AG04450 (cell line): ENCODE data around the gene ARL6IP1. TPM values are rescaled to one million over a fixed set of nuclear protein-coding genes. Genes with fewer than 3 reads are reported as not detected.
A peak's percentile ranks its signal among the peaks of the same experiment; 100 is the strongest.

Experiments used
- CTCF ChIA-PET: fragments of 300-600, 350-600 bp; formaldehyde crosslinking; extraction: SDS; loops from one replicate; lab custom pipeline; 2022; ENCODE audit warnings: antibody characterized with exemption, inconsistent platforms; lab: Charles Lee
- POLR2A ChIA-PET: fragments of 350-600 bp; formaldehyde crosslinking; extraction: SDS; loops from one replicate; lab custom pipeline; 2021; ENCODE audit warnings: antibody characterized with exemption, inconsistent platforms; lab: Yijun Ruan, JAX
- DNase-seq: peaks from one replicate; pipeline ENCODE4 v3.0.0-alpha.2; 2011; ENCODE audit warnings: low read depth, low spot score
- H3K27ac ChIP-seq: one replicate; pipeline ENCODE4 v1.5.1; 2012; ENCODE audit warnings: low read depth, low read length, control low read depth
- H3K27me3 ChIP-seq: one replicate; pipeline ENCODE4 v1.6.0; 2012; ENCODE audit warnings: low read length; ENCODE audit not compliant: control insufficient read depth, insufficient read depth
- H3K4me3 ChIP-seq: 2 replicates; pipeline ENCODE4 v1.5.1; 2011; ENCODE audit warnings: mild to moderate bottlenecking, low read depth, low read length, control low read depth
- H3K9me3 ChIP-seq: 2 replicates; pipeline ENCODE4 v1.5.1; 2012; ENCODE audit warnings: low read length; ENCODE audit not compliant: control insufficient read depth, insufficient read depth
- CTCF ChIP-seq: IDR thresholded peaks from 2 replicates; pipeline ENCODE4 v1.5.1; 2011; ENCODE audit warnings: low read depth, low read length, control low read depth, inconsistent platforms
- polyA minus RNA-seq: library from RNA; depleted of rRNA, polyadenylated mRNA; stranded (reverse); fragments of >200 nt; gene quantifications from 2 replicates; pipeline ENCODE4 v1.2.3, GENCODE V29; 2011; rRNA and poly(A)+ RNA removed
- polyA plus RNA-seq: library from polyadenylated mRNA; depleted of rRNA; stranded (reverse); fragments of >200 nt; gene quantifications from 2 replicates; pipeline ENCODE4 v1.2.3, GENCODE V29; 2011; rRNA removed

The ARL6IP1 gene
- polyA plus RNA-seq (129 and 155 TPM in 2 replicates), polyA minus RNA-seq (228 and 232 TPM in 2 replicates)

GRCh38 chr16:18801145-18801972 is at the start of gene ARL6IP1:
TSS of gene ARL6IP1 (minus strand) at chr16:18801549. CDS start at chr16:18801466, 83 bp downstream.
- peaks cover 4% of the 10 kb centered on the region; the same call in 1 of the 2 replicates for H3K9me3 ChIP-seq
- peak; percentile 86 for TF ChIP-seq CTCF
- POLR2A ChIA-PET, result interaction anchor here (0.6 to 4.5 kb wide), 17 partner anchors 9 to 722 kb away, joined by 3 to 133 read pairs (median 5); partner anchors contain the start of genes CCP110, COQ7, RPS15A and SMG1
- peak within 1 kb of the TSS; percentile 85 for H3K27ac ChIP-seq
- DNase-seq, result peak; percentile 99
- CTCF ChIA-PET, result interaction anchor here (0.6 to 2.7 kb wide), 44 partner anchors 8 to 701 kb away, joined by 3 to 54 read pairs (median 5); partner anchors contain the start of genes RPS15A and TMC7
- peak within 1 kb of the TSS; percentile 93 for H3K4me3 ChIP-seq
- no peaks in the 10 kb centered on the region for H3K27me3 ChIP-seq

GRCh38 chr16:18846416-18846815 is 45.1 kb upstream of the ARL6IP1 start:
- Histone ChIP-seq H3K27me3 (no peaks in the 10 kb centered on the region), H3K27ac (no peak overlapping the region), H3K9me3 (no peaks in the 10 kb centered on the region), H3K4me3 (no peak overlapping the region)
- TF ChIP-seq CTCF, result no peak
- DNase-seq, result no peak
- CTCF ChIA-PET, result interaction anchor here (3.2 kb wide), 1 partner anchor 45 kb away, joined by 16 read pairs; the partner anchor contains the start of gene ARL6IP1
- POLR2A ChIA-PET, result interaction anchor here (1.2 kb wide), 1 partner anchor 45 kb away, joined by 5 read pairs; the partner anchor contains the start of gene ARL6IP1

- no peaks in the 10 kb centered on the region for H3K27me3 ChIP-seq
- DNase-seq, result no peak
- no peak for TF ChIP-seq CTCF
- no peak overlapping the region for H3K4me3 ChIP-seq
- H3K9me3 ChIP-seq, result no peaks in the 10 kb centered on the region
- ChIA-PET CTCF (interaction anchor here (1.0 kb wide), 1 partner anchor 40 kb away, joined by 3 read pairs; no protein-coding TSS in a partner anchor), POLR2A (no interaction called here)
- H3K27ac ChIP-seq, result no peak overlapping the region
Observed at GRCh38 chr16:18842565-18842964, 41.2 kb upstream of the ARL6IP1 start.

GRCh38 chr16:18841833-18842525 is 40.6 kb upstream of the ARL6IP1 start:
- no peak for TF ChIP-seq CTCF
- no peak overlapping the region for H3K4me3 ChIP-seq
- DNase-seq, result no peak
- ChIA-PET CTCF (interaction anchor here (1.0 kb wide), 1 partner anchor 40 kb away, joined by 3 read pairs; no protein-coding TSS in a partner anchor), POLR2A (no interaction called here)
- H3K27me3 ChIP-seq, result no peaks in the 10 kb centered on the region
- no peak overlapping the region for H3K27ac ChIP-seq
- H3K9me3 ChIP-seq, result no peaks in the 10 kb centered on the region
